ENCODE data around the gene ARAP2. TPM values are rescaled to one million over a fixed set of nuclear protein-coding genes. Genes with fewer than 3 reads are reported as not detected.
A peak's percentile ranks its signal among the peaks of the same experiment; 100 is the strongest.
"Not testable (repeated sequence)": the region's sequence is repeated elsewhere in the genome, so short reads cannot be mapped to it uniquely, and the experiment has no call there.

ARAP2 gene
- total RNA-seq, 2 experiments from 2014 or later: 21.0 to 27.0 TPM

DNA sequence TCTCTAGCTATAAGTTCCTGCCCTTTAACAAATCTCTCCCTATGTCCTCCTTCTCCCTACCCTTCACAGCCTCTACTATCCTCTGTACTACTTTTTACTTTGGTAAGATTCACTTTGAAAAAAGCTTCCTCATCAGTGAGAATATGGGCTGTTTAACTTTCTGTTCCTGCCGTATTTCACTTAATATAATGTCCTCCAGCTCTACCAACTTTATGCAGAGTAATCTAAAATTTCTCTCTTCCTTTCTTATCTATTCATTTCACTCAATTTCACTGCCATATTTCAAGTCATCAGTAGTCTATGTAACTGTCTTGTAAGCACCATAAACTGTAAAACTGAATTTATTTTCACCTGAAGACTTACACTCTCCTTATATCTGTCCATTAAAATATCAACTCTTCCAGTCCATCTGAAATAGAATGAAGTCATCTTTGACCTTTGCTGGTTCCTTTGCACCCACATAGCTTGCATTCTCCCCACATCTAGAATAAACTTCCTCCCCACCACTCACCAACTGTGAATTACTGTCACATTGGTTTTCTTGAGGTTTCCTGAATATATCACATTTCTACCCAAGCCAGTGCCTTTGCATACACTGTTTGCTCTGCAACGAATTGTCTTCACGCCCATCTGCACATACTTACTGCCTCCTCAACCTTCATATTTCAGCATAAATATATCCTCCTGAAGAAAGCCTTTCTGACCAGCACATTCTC is 54.6 kb downstream of the ARAP2 start:
- peak overlapping the region; percentile 24 for H3K4me3 Mint-ChIP-seq

DNA sequence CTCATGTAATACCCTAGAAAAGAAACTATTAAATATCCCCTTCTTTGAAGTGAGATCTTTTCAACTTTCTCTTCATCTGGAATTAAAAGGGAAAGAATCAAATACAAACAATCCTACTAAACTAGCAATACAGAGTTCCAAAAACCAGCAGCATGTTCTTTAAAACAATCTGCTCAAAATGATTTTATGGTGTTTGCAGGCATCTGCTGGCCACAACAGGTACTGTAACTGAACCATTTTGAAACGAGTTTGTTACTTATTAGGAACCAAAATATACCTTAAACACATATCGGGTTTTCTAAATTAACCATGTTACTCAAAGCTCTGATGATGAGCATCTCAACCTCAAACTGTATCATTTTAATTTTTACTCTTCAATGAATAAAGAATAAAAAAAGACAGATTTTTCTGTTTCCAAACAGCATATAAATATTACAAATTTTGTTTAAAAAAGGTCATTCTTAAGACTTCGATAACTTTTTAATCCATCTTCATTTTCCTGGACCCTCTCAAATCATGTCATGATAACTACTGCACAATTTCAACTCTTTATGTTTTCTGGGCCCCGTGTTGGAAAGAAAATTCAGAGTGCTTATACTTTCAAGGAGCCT is 56.5 kb downstream of the ARAP2 start:
- H3K4me1 Mint-ChIP-seq: peaks cover 20% of the 10 kb centered on the region
- no peak overlapping the region for H3K27ac Mint-ChIP-seq
- peaks cover 20% of the 10 kb centered on the region for H3K36me3 Mint-ChIP-seq
- no peak for DNase-seq
- no peaks in the 10 kb centered on the region for H3K27me3 Mint-ChIP-seq
- no peak overlapping the region for H3K4me3 Mint-ChIP-seq
- H3K9me3 Mint-ChIP-seq: no peaks in the 10 kb centered on the region

More for the DNA sequence above, 54.6 kb downstream of the ARAP2 start:
- H3K4me1 Mint-ChIP-seq: peaks cover 20% of the 10 kb centered on the region
- H3K27me3 Mint-ChIP-seq: no peaks in the 10 kb centered on the region
- peak overlapping the region; percentile 65 for H3K27ac Mint-ChIP-seq
- H3K9me3 Mint-ChIP-seq: no peaks in the 10 kb centered on the region
- DNase-seq: peak; percentile 5
- H3K36me3 Mint-ChIP-seq: peaks cover 23% of the 10 kb centered on the region

DNA sequence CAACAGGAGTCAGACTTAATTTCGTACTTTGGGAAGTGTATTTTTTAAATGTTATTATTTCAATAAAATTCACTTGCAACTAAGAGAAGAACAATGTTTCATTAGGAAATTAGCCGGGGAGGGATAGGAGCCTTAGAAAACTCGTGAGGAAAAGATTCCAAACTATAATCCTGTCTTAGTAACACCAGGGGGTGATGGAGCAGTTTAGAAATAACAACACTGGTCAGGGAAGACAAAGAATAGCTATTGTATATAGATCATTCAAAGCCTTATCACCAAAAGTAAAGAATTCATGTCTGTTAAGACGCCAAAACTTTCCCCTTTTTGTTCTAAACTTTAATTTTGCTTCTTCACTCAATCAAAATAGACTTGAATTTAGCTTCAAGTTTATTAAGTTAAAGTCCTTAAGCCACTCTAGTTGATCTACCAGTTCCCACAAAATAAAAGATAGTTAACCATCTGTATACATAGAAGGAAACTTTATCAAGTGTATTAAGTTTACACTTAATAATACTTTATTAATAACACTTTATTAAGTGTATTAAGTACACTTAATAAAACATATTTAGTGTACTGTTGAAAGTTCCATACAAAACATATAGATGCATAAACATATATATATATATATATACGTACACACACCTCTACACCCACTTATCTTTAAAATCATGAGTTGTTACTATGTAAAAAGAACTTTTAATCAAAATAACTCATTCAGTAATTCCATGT is 60.5 kb downstream of the ARAP2 start:
- no peak overlapping the region for H3K4me3 Mint-ChIP-seq
- H3K4me1 Mint-ChIP-seq: no peaks in the 10 kb centered on the region
- no peaks in the 10 kb centered on the region for H3K9me3 Mint-ChIP-seq
- DNase-seq: no peak
- H3K27ac Mint-ChIP-seq: no peak overlapping the region
- peaks cover 4% of the 10 kb centered on the region for H3K36me3 Mint-ChIP-seq
- no peaks in the 10 kb centered on the region for H3K27me3 Mint-ChIP-seq

DNA sequence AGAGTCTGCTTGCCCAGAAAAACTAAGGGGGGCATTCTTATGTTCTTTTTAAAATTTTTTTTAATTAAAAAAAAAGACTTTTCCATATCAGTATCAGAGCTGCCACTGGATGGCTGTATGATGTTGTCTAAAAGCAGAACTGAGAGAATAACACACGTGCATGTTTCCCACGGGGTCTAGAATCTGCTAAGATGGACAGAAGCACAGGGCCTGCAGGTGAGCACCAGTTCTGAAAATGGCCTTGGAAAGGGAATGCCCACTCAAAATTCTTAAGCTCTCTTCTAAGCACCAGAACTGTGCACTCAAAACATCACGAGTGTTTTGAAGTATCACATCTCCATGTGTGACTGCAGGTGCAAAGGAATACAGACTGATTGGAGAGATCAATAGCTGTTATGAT is 61.1 kb downstream of the ARAP2 start:
- Mint-ChIP-seq H3K36me3 (peaks cover 9% of the 10 kb centered on the region), H3K9me3 (no peaks in the 10 kb centered on the region), H3K27ac (no peak overlapping the region), H3K4me3 (no peak overlapping the region), H3K4me1 (no peaks in the 10 kb centered on the region), H3K27me3 (no peaks in the 10 kb centered on the region)
- no peak for DNase-seq

DNA sequence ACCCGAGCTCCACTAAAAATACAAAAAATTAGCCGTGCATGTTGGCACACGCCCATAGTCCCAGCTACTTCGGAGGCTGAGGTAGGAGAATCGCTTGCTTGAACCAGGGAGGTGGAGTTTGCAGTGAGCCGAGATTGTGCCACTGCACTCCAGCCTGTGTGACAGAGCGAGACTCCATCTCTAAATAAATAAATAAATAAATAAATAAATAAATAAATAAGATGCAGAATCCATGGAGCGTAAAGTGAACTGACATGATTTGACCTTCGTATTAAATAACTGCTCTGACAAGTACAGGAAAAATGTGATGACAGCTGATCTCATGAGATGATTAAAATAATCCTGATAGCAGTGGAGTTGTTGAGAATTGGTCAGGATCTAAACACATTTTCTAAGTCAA is 62.0 kb downstream of the ARAP2 start:
- H3K27ac Mint-ChIP-seq, H3K4me3 Mint-ChIP-seq, H3K27me3 Mint-ChIP-seq, DNase-seq, H3K9me3 Mint-ChIP-seq, H3K4me1 Mint-ChIP-seq: not testable (repeated sequence)
- peaks cover 10% of the 10 kb centered on the region for H3K36me3 Mint-ChIP-seq

DNA sequence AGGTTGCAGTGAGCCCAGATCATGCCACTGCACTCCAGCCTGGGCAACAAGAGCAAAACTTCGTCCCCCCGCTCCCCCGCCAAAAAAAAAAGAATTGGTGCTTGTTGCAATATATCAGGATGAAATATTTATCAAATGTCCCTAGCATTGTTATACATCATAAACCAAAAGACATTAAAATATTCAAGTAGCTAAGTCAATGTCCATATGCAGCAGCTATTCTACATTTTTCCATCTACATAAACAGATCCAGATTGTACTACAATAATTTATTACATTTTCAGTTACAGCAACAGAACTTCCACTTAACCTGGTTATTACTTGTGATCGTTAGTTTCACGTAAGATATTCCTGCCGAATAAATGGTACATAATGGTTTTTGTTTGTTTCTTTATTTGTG is 64.1 kb downstream of the ARAP2 start:
- no peak overlapping the region for H3K4me3 Mint-ChIP-seq
- no peaks in the 10 kb centered on the region for H3K4me1 Mint-ChIP-seq
- peaks cover 9% of the 10 kb centered on the region for H3K36me3 Mint-ChIP-seq
- H3K27ac Mint-ChIP-seq: no peak overlapping the region
- no peaks in the 10 kb centered on the region for H3K27me3 Mint-ChIP-seq
- H3K9me3 Mint-ChIP-seq: no peaks in the 10 kb centered on the region
- DNase-seq: no peak

DNA sequence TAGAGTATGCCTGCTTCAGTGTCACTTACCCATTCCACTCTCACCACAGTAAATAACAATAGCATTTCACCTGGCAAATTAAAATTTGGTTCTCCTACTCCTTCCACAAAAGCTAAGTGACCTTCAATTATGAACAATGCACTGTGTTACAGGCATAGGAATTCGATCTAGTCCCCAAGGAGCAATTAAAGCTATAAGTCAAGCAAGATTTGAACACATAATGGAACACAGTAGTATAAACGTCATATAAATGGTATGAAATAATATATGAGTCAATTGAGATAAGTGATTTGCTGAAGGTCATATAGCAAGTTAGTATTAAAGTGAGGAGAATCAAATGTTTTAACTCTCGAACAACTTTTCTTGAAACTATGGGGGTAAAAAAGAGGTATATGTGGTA is 65.8 kb downstream of the ARAP2 start:
- Mint-ChIP-seq H3K36me3 (peaks cover 9% of the 10 kb centered on the region), H3K4me1 (peaks cover 4% of the 10 kb centered on the region)

DNA sequence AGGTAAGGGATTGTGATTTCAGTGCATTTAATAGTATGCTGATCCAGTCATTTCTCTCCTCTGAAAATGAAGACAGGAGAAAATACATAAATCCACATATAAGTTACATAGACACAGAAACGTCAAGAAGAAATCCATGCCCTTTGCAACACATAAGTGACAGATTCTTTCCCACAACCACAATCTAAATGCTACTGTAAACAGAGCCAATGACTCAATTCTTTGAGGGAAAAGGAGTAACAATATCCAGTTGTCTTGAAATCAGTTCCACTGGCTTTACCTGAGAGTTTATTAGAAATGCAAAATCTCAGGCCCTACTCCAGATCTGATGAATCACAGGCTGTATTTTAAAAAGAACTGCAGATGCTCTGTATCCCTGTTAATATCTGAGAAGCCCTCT is 66.4 kb downstream of the ARAP2 start:
- peaks cover 4% of the 10 kb centered on the region for H3K4me1 Mint-ChIP-seq
- H3K27me3 Mint-ChIP-seq: no peaks in the 10 kb centered on the region
- no peak overlapping the region for H3K4me3 Mint-ChIP-seq
- H3K36me3 Mint-ChIP-seq: peaks cover 9% of the 10 kb centered on the region
- no peak overlapping the region for H3K27ac Mint-ChIP-seq
- no peak for DNase-seq
- no peaks in the 10 kb centered on the region for H3K9me3 Mint-ChIP-seq

More for the DNA sequence above, 65.8 kb downstream of the ARAP2 start:
- H3K27me3 Mint-ChIP-seq: no peaks in the 10 kb centered on the region
- no peaks in the 10 kb centered on the region for H3K9me3 Mint-ChIP-seq
- no peak overlapping the region for H3K4me3 Mint-ChIP-seq
- DNase-seq: no peak
- no peak overlapping the region for H3K27ac Mint-ChIP-seq

DNA sequence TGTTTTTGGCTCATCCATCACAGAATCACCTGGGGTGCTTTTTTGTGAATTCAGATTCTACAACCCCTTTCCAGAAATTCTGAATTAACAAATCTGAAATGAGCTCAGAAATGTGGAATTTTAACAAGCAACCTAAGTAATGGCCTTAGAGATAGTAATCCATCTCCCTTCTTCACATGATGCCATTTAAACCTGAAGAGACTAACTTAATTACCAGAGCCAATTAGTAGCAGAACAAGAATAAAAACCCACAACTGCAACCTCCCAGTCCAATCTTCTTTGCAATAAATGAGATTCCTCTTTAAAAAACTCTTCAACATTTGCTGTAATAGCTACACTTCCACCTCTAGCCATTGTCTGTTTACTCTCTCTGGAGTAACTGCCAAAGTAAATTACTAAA is 69.7 kb downstream of the ARAP2 start:
- Mint-ChIP-seq H3K4me3 (no peak overlapping the region), H3K36me3 (peaks cover 8% of the 10 kb centered on the region), H3K27ac (no peak overlapping the region), H3K4me1 (peaks cover 4% of the 10 kb centered on the region), H3K9me3 (no peaks in the 10 kb centered on the region), H3K27me3 (no peaks in the 10 kb centered on the region)
- no peak for DNase-seq

DNA sequence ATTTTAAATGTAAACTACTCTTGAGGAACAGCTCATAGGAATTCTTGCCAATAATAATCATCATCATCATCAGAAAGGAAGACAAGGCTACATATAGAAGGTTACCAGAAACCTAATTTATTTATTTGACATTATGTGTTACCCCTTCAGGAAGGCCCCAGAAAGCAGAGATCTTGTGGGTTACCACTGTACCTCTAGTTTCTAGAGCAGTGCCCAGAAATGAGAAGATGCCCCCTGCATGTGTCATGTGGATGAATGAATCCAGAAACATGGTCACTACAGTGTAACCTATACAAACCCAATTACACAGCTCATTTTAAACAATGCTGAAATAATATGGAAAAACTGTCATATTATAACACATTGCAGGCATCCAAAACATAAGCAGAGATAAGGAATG is 70.4 kb downstream of the ARAP2 start:
- peaks cover 10% of the 10 kb centered on the region for H3K36me3 Mint-ChIP-seq
- no peak for DNase-seq
- no peak overlapping the region for H3K27ac Mint-ChIP-seq
- no peaks in the 10 kb centered on the region for H3K27me3 Mint-ChIP-seq
- no peaks in the 10 kb centered on the region for H3K9me3 Mint-ChIP-seq
- peaks cover 6% of the 10 kb centered on the region for H3K4me1 Mint-ChIP-seq
- H3K4me3 Mint-ChIP-seq: no peak overlapping the region

DNA sequence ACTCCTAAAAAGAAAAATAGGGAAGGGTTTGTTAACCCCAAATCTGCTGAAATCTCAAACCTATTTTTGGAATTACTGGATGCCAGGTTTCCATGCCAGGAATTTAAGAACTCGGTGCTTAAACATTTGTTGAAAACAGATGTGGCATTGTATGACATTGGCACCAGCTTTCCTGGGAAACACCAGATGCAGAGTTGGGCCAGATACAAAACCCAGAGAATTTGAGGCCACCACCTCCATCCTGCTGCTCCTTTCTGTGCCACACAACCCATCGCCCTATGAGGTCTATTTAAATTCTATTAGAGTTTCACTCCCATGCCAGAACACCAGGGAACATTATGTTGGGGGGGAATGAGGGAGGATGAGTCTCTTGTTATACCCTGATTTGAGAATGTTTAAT is 71.7 kb downstream of the ARAP2 start:
- H3K9me3 Mint-ChIP-seq: no peaks in the 10 kb centered on the region
- H3K36me3 Mint-ChIP-seq: peaks cover 8% of the 10 kb centered on the region
- H3K27me3 Mint-ChIP-seq: no peaks in the 10 kb centered on the region
- H3K27ac Mint-ChIP-seq: no peak overlapping the region
- H3K4me3 Mint-ChIP-seq: no peak overlapping the region
- DNase-seq: no peak
- peaks cover 8% of the 10 kb centered on the region for H3K4me1 Mint-ChIP-seq

DNA sequence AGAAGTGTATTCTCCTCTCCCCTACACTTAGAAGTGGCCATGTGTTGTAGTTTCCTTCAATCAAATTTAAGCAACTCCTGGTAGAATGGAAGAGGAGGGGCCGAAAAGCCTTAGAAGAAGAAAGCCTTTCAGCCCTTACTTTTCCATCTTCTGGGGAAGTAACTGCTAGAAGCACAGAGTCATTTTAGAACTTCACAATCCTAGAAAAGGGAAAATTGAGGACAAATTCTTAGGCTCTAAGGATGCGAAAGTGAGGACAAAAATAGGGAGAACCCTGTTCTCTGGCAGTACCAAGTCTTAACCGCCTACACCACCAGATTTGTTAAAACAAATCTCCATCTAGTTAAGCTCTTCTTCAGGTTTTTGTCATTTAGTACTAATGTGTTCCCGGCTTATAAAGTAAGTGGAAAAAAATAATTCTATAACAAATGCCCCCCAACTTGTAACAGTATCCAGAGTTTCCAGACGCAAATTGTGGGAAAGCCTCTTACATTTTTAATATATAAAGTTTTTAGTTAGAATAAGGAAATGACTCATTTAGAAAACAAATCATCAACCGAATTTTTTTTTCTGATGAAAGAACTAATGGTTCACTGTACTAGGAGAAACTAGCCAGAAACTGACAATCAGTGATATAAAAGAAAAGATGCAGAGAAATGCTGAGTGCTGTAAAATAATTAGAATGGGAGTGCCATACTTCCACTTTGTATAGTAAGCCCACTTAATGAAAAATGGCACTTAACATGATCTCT is 76.0 kb downstream of the ARAP2 start:
- Mint-ChIP-seq H3K4me3 (no peak overlapping the region), H3K9me3 (no peaks in the 10 kb centered on the region), H3K36me3 (peaks cover 17% of the 10 kb centered on the region), H3K27me3 (no peaks in the 10 kb centered on the region), H3K4me1 (peaks cover 6% of the 10 kb centered on the region), H3K27ac (no peak overlapping the region)
- no peak for DNase-seq

DNA sequence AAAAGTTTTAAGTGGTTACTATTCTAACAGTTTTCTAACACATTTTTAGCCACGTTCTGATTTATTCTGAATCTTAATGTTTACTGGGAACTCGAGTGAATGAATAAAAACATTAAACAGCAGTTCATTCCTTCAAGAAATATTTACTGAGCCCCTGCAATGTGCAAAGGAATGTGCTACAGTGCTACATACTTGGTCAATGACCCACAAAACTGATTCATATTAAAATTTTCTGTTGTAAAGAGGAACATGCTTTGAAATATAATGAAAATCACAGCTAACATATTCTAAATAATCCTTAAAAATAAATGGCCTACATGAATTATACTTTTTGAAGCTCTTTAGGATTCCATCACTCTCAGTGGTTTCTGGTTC is 78.7 kb downstream of the ARAP2 start:
- Mint-ChIP-seq H3K9me3 (no peaks in the 10 kb centered on the region), H3K4me3 (no peak overlapping the region), H3K27me3 (no peaks in the 10 kb centered on the region), H3K4me1 (peaks cover 9% of the 10 kb centered on the region), H3K36me3 (peaks cover 27% of the 10 kb centered on the region), H3K27ac (no peak overlapping the region)
- no peak for DNase-seq

DNA sequence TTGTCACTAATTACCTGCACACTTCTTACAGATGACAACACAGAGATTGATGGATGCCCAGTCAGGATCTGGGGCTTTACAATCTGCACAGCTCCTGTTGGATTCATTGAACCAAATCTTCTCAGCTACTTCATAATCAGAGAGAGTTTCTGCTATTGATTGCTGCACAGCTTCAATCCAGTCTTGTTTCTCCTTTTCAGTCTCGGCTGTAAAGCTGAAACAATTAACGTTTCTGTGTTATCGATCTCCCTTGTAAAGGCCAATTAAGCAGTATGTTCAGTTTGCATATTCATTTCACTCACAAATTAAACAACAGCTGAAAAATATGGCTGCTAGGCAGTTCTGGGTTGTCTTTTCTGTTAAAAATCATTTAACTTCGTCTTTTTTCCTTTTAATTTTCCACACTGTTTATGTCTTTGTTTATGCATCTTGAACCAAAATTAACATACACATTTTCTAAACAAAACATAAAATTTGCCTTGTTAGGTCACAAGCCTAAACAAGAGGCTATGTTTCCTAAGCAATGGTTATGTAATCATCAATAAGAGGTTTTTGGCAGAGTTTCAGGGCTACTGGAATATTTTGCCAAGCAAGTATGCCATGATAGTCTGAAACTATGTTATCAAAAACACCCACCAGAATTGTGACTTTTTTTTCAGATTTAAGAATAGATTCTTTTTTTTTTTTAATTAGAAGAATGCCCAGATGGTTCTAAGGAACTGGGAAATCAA is 79.2 kb downstream of the ARAP2 start:
- Mint-ChIP-seq H3K9me3 (no peaks in the 10 kb centered on the region), H3K27me3 (no peaks in the 10 kb centered on the region), H3K4me1 (peaks cover 9% of the 10 kb centered on the region), H3K27ac (no peak overlapping the region), H3K4me3 (no peak overlapping the region), H3K36me3 (peaks cover 27% of the 10 kb centered on the region)
- no peak for DNase-seq
